Endodermal cell (in vitro differentiated cells): ENCODE measurements around the gene QRICH1. TPM values are rescaled to one million over a fixed set of nuclear protein-coding genes. Genes with fewer than 3 reads are reported as not detected.

Source experiments
- DNase-seq: peaks from one replicate; pipeline ENCODE4 v3.0.0-alpha.2; 2017
- H3K27ac ChIP-seq: 2 replicates; pipeline ENCODE4 v1.5.1; 2013; ENCODE audit warnings: mild to moderate bottlenecking, low read depth, low read length, moderate library complexity
- H3K27me3 ChIP-seq: 2 replicates; pipeline ENCODE4 v1.6.1; 2013; ENCODE audit warnings: mild to moderate bottlenecking, low read length, moderate library complexity; ENCODE audit not compliant: insufficient read depth, control insufficient read depth, poor library complexity, severe bottlenecking
- H3K36me3 ChIP-seq: 2 replicates; pipeline ENCODE4 v1.7.0; 2013; ENCODE audit warnings: mild to moderate bottlenecking, low read length, moderate library complexity; ENCODE audit not compliant: control insufficient read depth, insufficient read depth
- H3K4me1 ChIP-seq: one replicate; pipeline ENCODE4 v1.7.0; 2013; ENCODE audit warnings: low read length; ENCODE audit not compliant: control insufficient read depth, insufficient read depth
- H3K4me3 ChIP-seq: 2 replicates; pipeline ENCODE4 v1.5.1; 2013; ENCODE audit warnings: mild to moderate bottlenecking, low read length, moderate library complexity
- H3K9ac ChIP-seq: 2 replicates; pipeline ENCODE4 v1.6.1; 2013; ENCODE audit warnings: mild to moderate bottlenecking, low read length, moderate library complexity; ENCODE audit not compliant: poor library complexity, severe bottlenecking; ENCODE audit errors: extremely low read depth
- H3K9me3 ChIP-seq: 2 replicates; pipeline ENCODE4 v1.6.1; 2013; ENCODE audit warnings: mild to moderate bottlenecking, low read length, moderate library complexity; ENCODE audit not compliant: control insufficient read depth
- H3K27ac Mint-ChIP-seq: 2 replicates; pipeline ENCODE4 v1.8.0; 2020; ENCODE audit warnings: mixed read lengths
- H3K27me3 Mint-ChIP-seq: 2 replicates; pipeline ENCODE4 v1.8.0; 2021; ENCODE audit warnings: mild to moderate bottlenecking, mixed read lengths; ENCODE audit not compliant: insufficient read depth
- H3K36me3 Mint-ChIP-seq: 2 replicates; pipeline ENCODE4 v1.8.0; 2020; ENCODE audit warnings: low read depth, mixed read lengths
- H3K4me1 Mint-ChIP-seq: 2 replicates; pipeline ENCODE4 v1.8.0; 2020; ENCODE audit warnings: mixed read lengths
- H3K4me3 Mint-ChIP-seq: 2 replicates; pipeline ENCODE4 v1.8.0; 2020; ENCODE audit warnings: mild to moderate bottlenecking, moderate library complexity, mixed read lengths
- H3K9me3 Mint-ChIP-seq: 2 replicates; pipeline ENCODE4 v1.8.0; 2020; ENCODE audit warnings: mild to moderate bottlenecking, mixed read lengths
- WGBS, 2 experiments: methylation state at CpG; one replicate each; pipeline versions ENCODE4 v1.1.5 to v1.1.7; 2013; ENCODE audit warnings: missing lambda C conversion rate in 2 of 2, mixed read lengths in 1 of 2; ENCODE audit not compliant: insufficient coverage in 1 of 2, insufficient read length in 1 of 2; 5-methylcytosine and 5-hydroxymethylcytosine counted together
- total RNA-seq, 2 donors: library from RNA; stranded (reverse); fragmentation: NEBNext Ultra II Directional in 1 of 2; extraction: Animal tissue kit (Norgen Biotek cat#: 25700) in 1 of 2; gene quantifications; 2 replicates in 1 of 2; 3 replicates in 1 of 2; pipeline ENCODE4 v1.2.1, GENCODE V29; 2021
- TF ChIP-seq, protein P1 (sequence below): fragments of 200-600 bp; sonication (generic); conservative IDR thresholded peaks from 2 replicates; pipeline ENCODE4 v1.5.0; 2021; ENCODE audit warnings: antibody characterized with exemption, mild to moderate bottlenecking

The QRICH1 gene
- total RNA-seq, 2 donors from 2014 or later, result 127 to 155 TPM

DNA sequence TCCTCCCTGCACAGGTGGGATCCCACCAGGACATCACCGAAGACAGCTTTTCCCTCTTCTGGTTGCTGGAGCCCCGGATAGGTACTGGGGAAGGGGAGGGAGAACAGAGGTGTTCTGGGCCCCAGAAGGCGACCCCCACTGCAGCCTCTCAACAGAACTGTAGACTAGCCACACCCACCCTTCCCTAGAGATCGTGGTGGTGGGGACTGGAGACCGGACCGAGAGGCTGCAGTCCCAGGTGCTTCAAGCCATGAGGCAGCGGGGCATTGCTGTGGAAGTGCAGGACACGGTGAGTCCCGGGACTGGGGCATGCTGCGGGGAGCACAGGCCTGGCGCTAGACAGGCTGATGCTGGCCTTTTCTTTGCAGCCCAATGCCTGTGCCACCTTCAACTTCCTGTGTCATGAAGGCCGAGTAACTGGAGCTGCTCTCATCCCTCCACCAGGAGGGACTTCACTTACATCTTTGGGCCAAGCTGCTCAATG lies 71.1 kb downstream of the QRICH1 start:
- TF ChIP-seq, protein P1, sequence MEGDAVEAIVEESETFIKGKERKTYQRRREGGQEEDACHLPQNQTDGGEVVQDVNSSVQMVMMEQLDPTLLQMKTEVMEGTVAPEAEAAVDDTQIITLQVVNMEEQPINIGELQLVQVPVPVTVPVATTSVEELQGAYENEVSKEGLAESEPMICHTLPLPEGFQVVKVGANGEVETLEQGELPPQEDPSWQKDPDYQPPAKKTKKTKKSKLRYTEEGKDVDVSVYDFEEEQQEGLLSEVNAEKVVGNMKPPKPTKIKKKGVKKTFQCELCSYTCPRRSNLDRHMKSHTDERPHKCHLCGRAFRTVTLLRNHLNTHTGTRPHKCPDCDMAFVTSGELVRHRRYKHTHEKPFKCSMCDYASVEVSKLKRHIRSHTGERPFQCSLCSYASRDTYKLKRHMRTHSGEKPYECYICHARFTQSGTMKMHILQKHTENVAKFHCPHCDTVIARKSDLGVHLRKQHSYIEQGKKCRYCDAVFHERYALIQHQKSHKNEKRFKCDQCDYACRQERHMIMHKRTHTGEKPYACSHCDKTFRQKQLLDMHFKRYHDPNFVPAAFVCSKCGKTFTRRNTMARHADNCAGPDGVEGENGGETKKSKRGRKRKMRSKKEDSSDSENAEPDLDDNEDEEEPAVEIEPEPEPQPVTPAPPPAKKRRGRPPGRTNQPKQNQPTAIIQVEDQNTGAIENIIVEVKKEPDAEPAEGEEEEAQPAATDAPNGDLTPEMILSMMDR, result no peak
- Mint-ChIP-seq H3K4me3 (peak overlapping the region; percentile 89), H3K36me3 (peaks cover 47% of the 10 kb centered on the region), H3K9me3 (no peaks in the 10 kb centered on the region), H3K4me1 (peaks cover 11% of the 10 kb centered on the region), H3K27ac (peak overlapping the region; percentile 97), H3K27me3 (no peaks in the 10 kb centered on the region)
- Histone ChIP-seq H3K27ac (peak overlapping the region; percentile 99), H3K9ac (peak overlapping the region; percentile 90), H3K36me3 (peaks cover 47% of the 10 kb centered on the region), H3K9me3 (no peaks in the 10 kb centered on the region), H3K4me3 (peak overlapping the region; percentile 98), H3K4me1 (no peaks in the 10 kb centered on the region), H3K27me3 (no peaks in the 10 kb centered on the region)
- 37 to 46% methylated on average over 9 to 12 of the region's 12 CpGs for WGBS, 2 experiments
- DNase-seq, result peak; percentile 65

DNA sequence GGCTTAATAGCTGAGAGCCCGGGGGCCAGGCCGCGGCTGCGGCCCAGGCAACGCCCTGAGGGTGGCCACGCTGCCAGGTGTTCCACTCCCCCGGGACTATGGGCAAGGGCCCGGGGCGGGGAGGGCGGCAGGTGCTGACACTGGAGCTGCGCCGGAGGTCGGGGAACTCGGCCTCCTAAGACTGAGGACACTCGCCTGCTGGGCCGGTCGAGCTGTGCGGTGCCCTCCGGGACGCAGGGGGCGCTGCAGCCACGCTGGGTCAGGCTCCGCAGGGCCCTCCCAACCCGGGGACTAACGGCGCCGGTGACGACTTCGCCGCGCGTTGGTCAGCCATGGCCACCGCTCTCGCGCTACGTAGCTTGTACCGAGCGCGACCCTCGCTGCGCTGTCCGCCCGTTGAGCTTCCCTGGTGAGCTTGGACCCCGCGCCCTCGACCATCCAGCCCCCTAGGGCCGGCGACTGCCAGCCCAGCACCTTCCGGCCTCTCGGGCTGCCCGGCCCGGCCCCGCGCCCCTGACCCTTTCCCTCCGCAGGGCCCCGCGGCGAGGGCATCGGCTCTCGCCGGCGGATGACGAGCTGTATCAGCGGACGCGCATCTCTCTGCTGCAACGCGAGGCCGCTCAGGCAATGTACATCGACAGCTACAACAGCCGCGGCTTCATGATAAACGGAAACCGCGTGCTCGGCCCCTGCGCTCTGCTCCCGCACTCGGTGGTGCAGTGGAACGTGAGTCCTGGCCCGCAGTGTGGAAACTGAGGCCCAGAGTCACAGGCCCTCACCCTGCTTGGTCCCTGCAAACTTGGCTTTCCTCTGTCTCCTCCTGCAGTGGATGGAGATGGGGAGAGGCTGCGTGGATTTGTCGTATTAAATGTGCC lies 71.8 kb downstream of the QRICH1 start, which contains the start of gene NDUFAF3:
TSS of gene NDUFAF3 (plus strand) at position 309 of the 875 bp plus-strand sequence. CDS start at position 333, 24 bp downstream.
- Histone ChIP-seq H3K9me3 (no peaks in the 10 kb centered on the region), H3K4me3 (peak within 1 kb of the TSS; percentile 98), H3K27me3 (no peaks in the 10 kb centered on the region), H3K9ac (peak within 1 kb of the TSS; percentile 90), H3K36me3 (peaks cover 40% of the 10 kb centered on the region), H3K27ac (peak within 1 kb of the TSS; percentile 99), H3K4me1 (no peaks in the 10 kb centered on the region)
- H3K4me3 Mint-ChIP-seq, result peak within 1 kb of the TSS; percentile 89
- peaks cover 40% of the 10 kb centered on the region for H3K36me3 Mint-ChIP-seq
- TF ChIP-seq, protein P1, result peak; percentile 99
- H3K9me3 Mint-ChIP-seq, result no peaks in the 10 kb centered on the region
- H3K4me1 Mint-ChIP-seq, result peaks cover 9% of the 10 kb centered on the region
- peak; percentile 99 for DNase-seq
- no peaks in the 10 kb centered on the region for H3K27me3 Mint-ChIP-seq
- H3K27ac Mint-ChIP-seq, result peak within 1 kb of the TSS; percentile 98
- 0% methylated on average over 43 to 83 of the region's 83 CpGs for WGBS, 2 experiments

DNA sequence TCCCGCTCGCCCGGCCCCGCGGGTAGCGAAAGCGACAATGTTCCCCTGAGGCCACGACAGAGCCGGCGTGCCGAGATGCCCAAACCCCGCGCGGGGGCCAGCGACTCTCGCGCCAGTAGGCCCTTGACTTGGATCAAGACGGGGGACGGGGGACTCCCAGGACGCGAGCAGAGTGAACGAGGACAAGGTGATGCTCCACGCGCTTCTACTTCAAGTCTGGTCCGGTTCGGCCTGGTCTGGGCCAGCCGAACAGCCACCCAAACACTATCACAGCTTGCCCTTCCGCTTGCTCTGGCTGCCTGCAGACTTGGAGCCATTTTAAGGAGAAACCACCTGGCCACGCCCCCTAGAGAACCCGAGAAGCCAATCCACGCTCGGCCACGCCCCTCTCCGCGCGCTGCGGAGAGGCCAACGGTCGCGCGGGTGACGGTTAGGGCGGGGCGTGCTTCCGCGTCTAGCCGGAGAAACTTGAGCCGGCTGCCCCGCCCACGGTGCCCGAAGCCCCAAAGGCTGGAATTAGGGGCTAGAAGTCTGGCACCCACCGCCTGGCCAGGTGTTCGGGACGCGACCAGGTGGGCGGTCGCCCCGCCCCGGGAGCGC lies 72.6 kb downstream of the QRICH1 start:
- Histone ChIP-seq H3K4me1 (no peaks in the 10 kb centered on the region), H3K27me3 (no peaks in the 10 kb centered on the region), H3K36me3 (peaks cover 40% of the 10 kb centered on the region), H3K27ac (peak overlapping the region; percentile 99), H3K9ac (peak overlapping the region; percentile 90), H3K4me3 (peak overlapping the region; percentile 98), H3K9me3 (no peaks in the 10 kb centered on the region)
- TF ChIP-seq, protein P1, result no peak
- Mint-ChIP-seq H3K27me3 (no peaks in the 10 kb centered on the region), H3K4me3 (peak overlapping the region; percentile 89), H3K36me3 (peaks cover 33% of the 10 kb centered on the region), H3K4me1 (peaks cover 9% of the 10 kb centered on the region), H3K27ac (peak overlapping the region; percentile 98), H3K9me3 (no peaks in the 10 kb centered on the region)
- WGBS, 2 experiments, result 0 to 1% methylated on average over 42 to 60 of the region's 60 CpGs
- peak; percentile 99 for DNase-seq
